Measurements from ENCODE around the gene KHDRBS2. TPM values are rescaled to one million over a fixed set of nuclear protein-coding genes. Genes with fewer than 3 reads are reported as not detected.

KHDRBS2 gene
- total and polyA plus RNA-seq, 7 donors = 0.16 to 0.69 (median 0.36) TPM; not detected in 2

DNA sequence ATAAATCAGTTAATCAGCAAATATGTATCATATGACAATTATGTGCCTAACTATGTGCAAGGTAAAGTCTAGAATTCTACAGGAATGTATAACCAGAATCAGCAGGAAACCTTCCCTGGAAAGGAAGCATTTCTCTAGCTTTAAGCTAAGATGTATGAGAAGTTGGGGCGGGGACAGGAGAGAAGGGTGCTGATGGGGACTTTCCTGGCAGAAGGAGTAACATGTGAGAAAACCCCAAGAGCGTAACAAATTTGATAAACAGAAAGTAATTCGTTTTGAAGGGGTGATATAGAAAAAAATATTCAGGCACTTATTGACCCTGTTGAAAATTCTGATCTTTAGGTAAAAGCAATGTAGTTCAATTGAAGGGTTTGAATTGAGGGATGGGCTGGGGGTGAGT is 226.1 kb downstream of the KHDRBS2 start:
- WGBS, 2 donors = 85 to 89% methylated on average over 3 of the region's 3 CpGs
- no peaks in the 10 kb centered on the region for H3K36me3 ChIP-seq
- no peak for DNase-seq
- no peaks in the 10 kb centered on the region for H3K9me3 ChIP-seq
- TF ChIP-seq POLR2AphosphoS5 (IDR thresholded peaks at IDR 0.05) (no peak), EP300 (IDR thresholded peaks at IDR 0.05) (no peak), POLR2A (IDR thresholded peaks at IDR 0.05) (no peak)
- TF ChIP-seq, protein P1, sequence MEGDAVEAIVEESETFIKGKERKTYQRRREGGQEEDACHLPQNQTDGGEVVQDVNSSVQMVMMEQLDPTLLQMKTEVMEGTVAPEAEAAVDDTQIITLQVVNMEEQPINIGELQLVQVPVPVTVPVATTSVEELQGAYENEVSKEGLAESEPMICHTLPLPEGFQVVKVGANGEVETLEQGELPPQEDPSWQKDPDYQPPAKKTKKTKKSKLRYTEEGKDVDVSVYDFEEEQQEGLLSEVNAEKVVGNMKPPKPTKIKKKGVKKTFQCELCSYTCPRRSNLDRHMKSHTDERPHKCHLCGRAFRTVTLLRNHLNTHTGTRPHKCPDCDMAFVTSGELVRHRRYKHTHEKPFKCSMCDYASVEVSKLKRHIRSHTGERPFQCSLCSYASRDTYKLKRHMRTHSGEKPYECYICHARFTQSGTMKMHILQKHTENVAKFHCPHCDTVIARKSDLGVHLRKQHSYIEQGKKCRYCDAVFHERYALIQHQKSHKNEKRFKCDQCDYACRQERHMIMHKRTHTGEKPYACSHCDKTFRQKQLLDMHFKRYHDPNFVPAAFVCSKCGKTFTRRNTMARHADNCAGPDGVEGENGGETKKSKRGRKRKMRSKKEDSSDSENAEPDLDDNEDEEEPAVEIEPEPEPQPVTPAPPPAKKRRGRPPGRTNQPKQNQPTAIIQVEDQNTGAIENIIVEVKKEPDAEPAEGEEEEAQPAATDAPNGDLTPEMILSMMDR (IDR thresholded peaks at IDR 0.05) = no peak
- no peaks in the 10 kb centered on the region for H3K27me3 ChIP-seq
- H3K27ac ChIP-seq = no peak overlapping the region
- intact Hi-C loops (cut with DNase I) = no loop called here
- H3K4me3 ChIP-seq = no peak overlapping the region
- H3K4me1 ChIP-seq = no peaks in the 10 kb centered on the region

DNA sequence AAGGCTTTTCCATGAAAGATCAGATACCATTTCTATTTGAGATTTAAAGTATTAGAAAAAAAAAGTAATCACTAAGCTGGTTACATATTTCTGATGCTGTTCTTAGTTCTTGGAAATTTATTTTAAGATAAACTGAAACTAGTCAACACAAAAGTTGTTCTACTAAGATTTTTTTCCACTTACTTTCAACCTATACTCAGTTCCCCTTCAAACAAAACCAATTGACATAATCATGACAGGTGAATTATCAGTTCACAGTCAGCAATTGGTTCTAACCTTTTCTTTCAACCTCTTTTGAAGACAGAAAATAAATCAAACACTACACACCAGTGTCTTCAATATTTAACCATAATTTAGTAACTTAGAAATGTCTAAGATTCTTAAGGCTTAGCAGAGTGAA is 228.7 kb downstream of the KHDRBS2 start:
- Histone ChIP-seq H3K4me1 (no peaks in the 10 kb centered on the region), H3K4me3 (no peak overlapping the region), H3K36me3 (no peaks in the 10 kb centered on the region), H3K9me3 (no peaks in the 10 kb centered on the region), H3K27ac (no peak overlapping the region), H3K27me3 (no peaks in the 10 kb centered on the region)
- no peak for DNase-seq
- intact Hi-C loops (cut with DNase I) = no loop called here
- TF ChIP-seq POLR2AphosphoS5 (IDR thresholded peaks at IDR 0.05) (no peak), EP300 (IDR thresholded peaks at IDR 0.05) (no peak), POLR2A (IDR thresholded peaks at IDR 0.05) (no peak)
- TF ChIP-seq, protein P1 (IDR thresholded peaks at IDR 0.05) = no peak

DNA sequence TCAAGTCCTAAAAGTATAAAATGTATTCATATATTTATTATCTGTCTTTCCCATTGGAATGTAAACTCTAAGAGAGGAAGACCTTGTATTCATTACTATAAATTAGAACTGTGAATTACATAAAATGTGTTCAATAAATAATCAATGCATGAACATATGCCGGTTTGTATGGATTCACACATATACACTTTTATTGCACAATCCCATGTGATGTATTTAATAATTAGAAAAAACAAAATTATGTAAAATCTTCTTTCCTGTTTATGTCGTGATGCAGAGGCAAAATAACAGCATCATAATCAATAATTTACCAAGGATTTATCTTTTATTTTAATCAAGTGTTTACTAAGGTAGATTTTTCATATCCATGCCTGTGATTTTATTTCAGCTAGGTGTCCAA is 240.5 kb downstream of the KHDRBS2 start:
- H3K27ac ChIP-seq = no peak overlapping the region
- no peak for DNase-seq
- no peaks in the 10 kb centered on the region for H3K4me1 ChIP-seq
- TF ChIP-seq POLR2A (IDR thresholded peaks at IDR 0.05) = no peak
- TF ChIP-seq, protein P1 (IDR thresholded peaks at IDR 0.05) = no peak
- no peak for TF ChIP-seq POLR2AphosphoS5 (IDR thresholded peaks at IDR 0.05)
- TF ChIP-seq EP300 (IDR thresholded peaks at IDR 0.05) = no peak
- H3K9me3 ChIP-seq = no peaks in the 10 kb centered on the region
- intact Hi-C loops (cut with DNase I) = no loop called here
- H3K27me3 ChIP-seq = no peaks in the 10 kb centered on the region
- H3K36me3 ChIP-seq = no peaks in the 10 kb centered on the region
- H3K4me3 ChIP-seq = no peak overlapping the region
- 84 to 87% methylated on average over 2 of the region's 2 CpGs for WGBS, 2 donors

DNA sequence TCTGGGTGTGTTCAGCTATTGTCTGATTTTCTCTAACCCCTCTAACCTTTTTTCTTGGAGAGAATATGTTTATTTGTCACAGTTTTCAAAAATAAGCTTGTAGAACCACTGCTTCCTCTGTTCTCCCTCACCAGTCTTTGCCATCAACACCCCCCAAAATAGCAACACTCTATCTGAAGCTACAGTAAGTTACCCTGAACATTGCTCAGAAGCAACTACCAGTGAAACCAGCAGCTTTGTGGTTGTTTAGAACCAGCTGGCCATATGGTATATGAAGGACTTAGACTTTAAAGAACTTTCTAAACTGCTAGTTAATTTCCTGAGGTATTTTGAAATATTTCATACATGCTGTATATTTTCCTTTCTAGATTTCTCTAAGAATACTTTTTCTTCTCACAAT is 242.9 kb downstream of the KHDRBS2 start:
- H3K27me3 ChIP-seq = no peaks in the 10 kb centered on the region
- H3K9me3 ChIP-seq = no peaks in the 10 kb centered on the region
- no peaks in the 10 kb centered on the region for H3K4me1 ChIP-seq
- intact Hi-C loops (cut with DNase I) = no loop called here
- no peak overlapping the region for H3K4me3 ChIP-seq
- H3K27ac ChIP-seq = no peak overlapping the region
- no peak for TF ChIP-seq EP300 (IDR thresholded peaks at IDR 0.05)
- TF ChIP-seq, protein P1 (IDR thresholded peaks at IDR 0.05) = no peak
- TF ChIP-seq POLR2AphosphoS5 (IDR thresholded peaks at IDR 0.05) = no peak
- TF ChIP-seq POLR2A (IDR thresholded peaks at IDR 0.05) = no peak
- DNase-seq = no peak
- no peaks in the 10 kb centered on the region for H3K36me3 ChIP-seq

DNA sequence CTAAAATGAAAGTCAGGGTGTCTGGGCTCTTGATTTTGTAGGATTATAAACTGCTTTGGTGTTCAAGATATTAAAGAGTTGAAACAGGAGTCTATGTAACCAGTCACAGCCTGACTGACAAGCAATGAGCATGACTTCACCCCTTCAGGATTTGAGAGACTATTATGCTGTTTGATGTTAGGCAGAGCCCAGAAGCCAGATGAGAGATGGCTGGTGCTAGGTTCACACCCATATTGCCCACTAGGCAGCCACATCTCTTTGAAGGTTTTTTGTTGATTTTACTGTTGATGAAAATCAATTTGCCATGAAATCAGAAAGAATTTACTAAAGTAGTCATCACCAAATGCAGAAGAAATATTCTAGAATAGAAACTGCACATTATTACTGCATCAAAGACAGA is 243.6 kb downstream of the KHDRBS2 start:
- Histone ChIP-seq H3K4me1 (no peaks in the 10 kb centered on the region), H3K27me3 (no peaks in the 10 kb centered on the region), H3K4me3 (no peak overlapping the region), H3K27ac (no peak overlapping the region), H3K36me3 (no peaks in the 10 kb centered on the region), H3K9me3 (no peaks in the 10 kb centered on the region)
- DNase-seq = no peak
- intact Hi-C loops (cut with DNase I) = no loop called here
- TF ChIP-seq POLR2A (IDR thresholded peaks at IDR 0.05) = no peak
- TF ChIP-seq, protein P1 (IDR thresholded peaks at IDR 0.05) = no peak
- TF ChIP-seq POLR2AphosphoS5 (IDR thresholded peaks at IDR 0.05) = no peak
- no peak for TF ChIP-seq EP300 (IDR thresholded peaks at IDR 0.05)
